ENCODE measurements around the gene FGF11. TPM values are rescaled to one million over a fixed set of nuclear protein-coding genes. Genes with fewer than 3 reads are reported as not detected.

The FGF11 gene
- total and polyA plus RNA-seq, 2 of the 13 experiments (the other 11 are each of a cell fraction or from before 2014, with no cell fraction given): 0.20 to 7.6 TPM

- TF ChIP-seq KIAA2018 (CRISPR knock-in tag; IDR thresholded peaks at IDR 0.05; ENCODE audit: borderline replicate concordance) (no peak), KAT8 (CRISPR knock-in tag; IDR thresholded peaks at IDR 0.05) (peak; percentile 76), GZF1 (CRISPR knock-in tag; IDR thresholded peaks at IDR 0.05) (no peak), MTF2 (CRISPR knock-in tag; IDR thresholded peaks at IDR 0.05; ENCODE audit: borderline replicate concordance) (no peak), EHMT2 (IDR thresholded peaks at IDR 0.05; ENCODE audit: borderline replicate concordance, low read depth, low read length) (no peak), ARNT2 (CRISPR knock-in tag; IDR thresholded peaks at IDR 0.05; ENCODE audit: low read depth) (no peak), ARNTL (CRISPR knock-in tag; IDR thresholded peaks at IDR 0.05) (no peak; the same call in 1 of the 2 replicates), NPAS2 (CRISPR knock-in tag; IDR thresholded peaks at IDR 0.05; ENCODE audit: borderline replicate concordance) (no peak), ERF (CRISPR knock-in tag; IDR thresholded peaks at IDR 0.05) (peak; percentile 68; the same call in 1 of the 2 replicates), ZNF570 (CRISPR knock-in tag; IDR thresholded peaks at IDR 0.05; ENCODE audit: borderline replicate concordance) (peak; percentile 60; the same call in 1 of the 2 replicates), ZNF841 (CRISPR knock-in tag; IDR thresholded peaks at IDR 0.05; ENCODE audit: borderline replicate concordance) (peak; percentile 27; the same call in 1 of the 2 replicates), ETV6 (CRISPR knock-in tag; conservative IDR thresholded peaks at IDR 0.05) (peak; percentile 85; the same call in 1 of the 2 replicates), ZNF660 (CRISPR knock-in tag; IDR thresholded peaks at IDR 0.05; ENCODE audit: borderline replicate concordance, low read depth) (peak; percentile 75; the same call in 1 of the 2 replicates), ZNF558 (CRISPR knock-in tag; IDR thresholded peaks at IDR 0.05; ENCODE audit: borderline replicate concordance) (peak; percentile 77), ZNF17 (CRISPR knock-in tag; IDR thresholded peaks at IDR 0.05) (no peak), POLR2A (IDR thresholded peaks at IDR 0.05; ENCODE audit: insufficient read depth in 1 of 2, low read depth in 2 of 2, low read length in 2 of 2) (peak; percentile 100), FOSL2 (CRISPR knock-in tag; IDR thresholded peaks at IDR 0.05) (peak; percentile 33; the same call in 1 of the 2 replicates), PRMT3 (CRISPR knock-in tag; IDR thresholded peaks at IDR 0.05; ENCODE audit: borderline replicate concordance, low read depth) (no peak)
- TF ChIP-seq, protein P1, sequence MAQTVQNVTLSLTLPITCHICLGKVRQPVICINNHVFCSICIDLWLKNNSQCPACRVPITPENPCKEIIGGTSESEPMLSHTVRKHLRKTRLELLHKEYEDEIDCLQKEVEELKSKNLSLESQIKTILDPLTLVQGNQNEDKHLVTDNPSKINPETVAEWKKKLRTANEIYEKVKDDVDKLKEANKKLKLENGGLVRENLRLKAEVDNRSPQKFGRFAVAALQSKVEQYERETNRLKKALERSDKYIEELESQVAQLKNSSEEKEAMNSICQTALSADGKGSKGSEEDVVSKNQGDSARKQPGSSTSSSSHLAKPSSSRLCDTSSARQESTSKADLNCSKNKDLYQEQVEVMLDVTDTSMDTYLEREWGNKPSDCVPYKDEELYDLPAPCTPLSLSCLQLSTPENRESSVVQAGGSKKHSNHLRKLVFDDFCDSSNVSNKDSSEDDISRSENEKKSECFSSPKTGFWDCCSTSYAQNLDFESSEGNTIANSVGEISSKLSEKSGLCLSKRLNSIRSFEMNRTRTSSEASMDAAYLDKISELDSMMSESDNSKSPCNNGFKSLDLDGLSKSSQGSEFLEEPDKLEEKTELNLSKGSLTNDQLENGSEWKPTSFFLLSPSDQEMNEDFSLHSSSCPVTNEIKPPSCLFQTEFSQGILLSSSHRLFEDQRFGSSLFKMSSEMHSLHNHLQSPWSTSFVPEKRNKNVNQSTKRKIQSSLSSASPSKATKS (CRISPR knock-in tag; IDR thresholded peaks at IDR 0.05): no peak
Measured at GRCh38 chr17:7484067-7484918, 45.0 kb downstream of the FGF11 start, which contains the start of gene POLR2A (continued).

All from HepG2 (cell line).